AG04450 (cell line): Measurements from ENCODE around the gene SEMA6A. TPM values are rescaled to one million over a fixed set of nuclear protein-coding genes. Genes with fewer than 3 reads are reported as not detected.

Experiments
- CTCF ChIA-PET: fragments of 300-600, 350-600 bp; formaldehyde crosslinking; extraction: SDS; loops from one replicate; lab custom pipeline; 2022; ENCODE audit warnings: antibody characterized with exemption, inconsistent platforms; lab: Charles Lee
- POLR2A ChIA-PET: fragments of 350-600 bp; formaldehyde crosslinking; extraction: SDS; loops from one replicate; lab custom pipeline; 2021; ENCODE audit warnings: antibody characterized with exemption, inconsistent platforms; lab: Yijun Ruan, JAX
- DNase-seq: peaks from one replicate; pipeline ENCODE4 v3.0.0-alpha.2; 2011; ENCODE audit warnings: low read depth, low spot score
- H3K27ac ChIP-seq: one replicate; pipeline ENCODE4 v1.5.1; 2012; ENCODE audit warnings: low read depth, low read length, control low read depth
- H3K27me3 ChIP-seq: one replicate; pipeline ENCODE4 v1.6.0; 2012; ENCODE audit warnings: low read length; ENCODE audit not compliant: control insufficient read depth, insufficient read depth
- H3K4me3 ChIP-seq: 2 replicates; pipeline ENCODE4 v1.5.1; 2011; ENCODE audit warnings: mild to moderate bottlenecking, low read depth, low read length, control low read depth
- H3K9me3 ChIP-seq: 2 replicates; pipeline ENCODE4 v1.5.1; 2012; ENCODE audit warnings: low read length; ENCODE audit not compliant: control insufficient read depth, insufficient read depth
- CTCF ChIP-seq: IDR thresholded peaks from 2 replicates; pipeline ENCODE4 v1.5.1; 2011; ENCODE audit warnings: low read depth, low read length, control low read depth, inconsistent platforms
- polyA plus RNA-seq: library from polyadenylated mRNA; depleted of rRNA; stranded (reverse); fragments of >200 nt; gene quantifications from 2 replicates; pipeline ENCODE4 v1.2.3, GENCODE V29; 2011

The SEMA6A gene
- polyA plus RNA-seq, 1 experiment: 0.17 TPM

- DNase-seq: no peak
- no peak overlapping the region for H3K4me3 ChIP-seq
- CTCF ChIA-PET: no interaction called here
Observed at GRCh38 chr5:116475338-116475737, 99.3 kb downstream of the SEMA6A start.

GRCh38 chr5:116473706-116474105 lies 100.9 kb downstream of the SEMA6A start:
- H3K27me3 ChIP-seq: no peaks in the 10 kb centered on the region

More at GRCh38 chr5:116475338-116475737, 99.3 kb downstream of the SEMA6A start:
- H3K27me3 ChIP-seq: no peaks in the 10 kb centered on the region
- no peak for TF ChIP-seq CTCF
- POLR2A ChIA-PET: no interaction called here
- H3K9me3 ChIP-seq: no peaks in the 10 kb centered on the region
- no peak overlapping the region for H3K27ac ChIP-seq

GRCh38 chr5:116472274-116472673 lies 102.3 kb downstream of the SEMA6A start:
- POLR2A ChIA-PET: no interaction called here
- Histone ChIP-seq H3K9me3 (no peaks in the 10 kb centered on the region), H3K27me3 (no peaks in the 10 kb centered on the region), H3K4me3 (no peak overlapping the region), H3K27ac (no peak overlapping the region)
- CTCF ChIA-PET: interaction anchor here (1.3 kb wide), 1 partner anchor 335 kb away, joined by 4 read pairs; no protein-coding TSS in a partner anchor
- no peak for DNase-seq
- no peak for TF ChIP-seq CTCF

More at GRCh38 chr5:116473706-116474105, 100.9 kb downstream of the SEMA6A start:
- no peak for TF ChIP-seq CTCF
- no peak for DNase-seq
- no peaks in the 10 kb centered on the region for H3K9me3 ChIP-seq
- H3K4me3 ChIP-seq: no peak overlapping the region
- ChIA-PET POLR2A (no interaction called here), CTCF (no interaction called here)
- H3K27ac ChIP-seq: no peak overlapping the region

- Histone ChIP-seq H3K27ac (no peak overlapping the region), H3K9me3 (no peaks in the 10 kb centered on the region), H3K4me3 (no peak overlapping the region), H3K27me3 (no peaks in the 10 kb centered on the region)
- TF ChIP-seq CTCF: no peak
- ChIA-PET CTCF (no interaction called here), POLR2A (no interaction called here)
- DNase-seq: no peak
Observed at GRCh38 chr5:116469631-116470030, 105.0 kb downstream of the SEMA6A start.

DNA sequence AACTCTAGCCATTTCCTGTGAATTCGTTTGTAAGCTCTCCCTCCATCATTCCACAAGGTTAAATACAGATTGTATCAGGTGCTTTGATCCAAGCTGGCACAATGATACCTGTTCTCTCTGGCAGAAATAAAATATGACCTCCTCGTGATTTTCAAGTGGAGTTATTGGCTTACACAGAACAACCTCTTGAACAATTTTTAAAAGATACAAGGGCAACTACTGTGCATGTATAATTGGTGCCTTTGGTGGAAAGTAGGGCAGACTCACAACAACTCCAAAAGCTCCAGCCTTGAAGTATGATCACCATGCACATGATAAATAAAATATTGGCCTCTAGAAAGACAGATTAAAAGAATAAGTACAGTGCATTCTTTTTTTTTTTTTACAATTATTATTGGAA lies 106.0 kb downstream of the SEMA6A start:
- no peak for TF ChIP-seq CTCF
- no peak for DNase-seq
- POLR2A ChIA-PET: no interaction called here
- Histone ChIP-seq H3K27me3 (no peaks in the 10 kb centered on the region), H3K27ac (no peak overlapping the region), H3K9me3 (no peaks in the 10 kb centered on the region), H3K4me3 (no peak overlapping the region)
- CTCF ChIA-PET: no interaction called here
